Keratinocyte (primary cell): ENCODE data around the gene ADCY5. TPM values are rescaled to one million over a fixed set of nuclear protein-coding genes. Genes with fewer than 3 reads are reported as not detected.

Experiments
- DNase-seq: peaks from one replicate; pipeline ENCODE4 v3.0.0-alpha.2; 2011; ENCODE audit warnings: low read depth, missing footprints, low spot score
- FAIRE-seq: peaks from 2 replicates; lab custom pipeline; 2011; peaks lifted over from hg19 to GRCh38; lab: Jason Lieb, UNC
- H2AFZ ChIP-seq: 2 replicates; pipeline ENCODE4 v1.6.0; 2012; ENCODE audit warnings: low read length, control low read depth, inconsistent platforms; ENCODE audit not compliant: control insufficient read depth
- H3K27ac ChIP-seq: 2 replicates; pipeline ENCODE4 v1.5.1; 2011; ENCODE audit warnings: low read length; ENCODE audit not compliant: control insufficient read depth, insufficient read depth
- H3K27me3 ChIP-seq: 3 replicates; pipeline ENCODE4 v1.6.0; 2011; ENCODE audit warnings: low read length; ENCODE audit not compliant: control insufficient read depth, insufficient read depth; ENCODE audit errors: extremely low read depth
- H3K36me3 ChIP-seq, 2 experiments: 2 replicates in 1 of 2; 3 replicates in 1 of 2; pipeline ENCODE4 v1.5.1; 2011; ENCODE audit warnings: low read length in 2 of 2, mild to moderate bottlenecking in 1 of 2; ENCODE audit not compliant: control insufficient read depth in 2 of 2, insufficient read depth in 2 of 2; ENCODE audit errors: extremely low read depth in 1 of 2
- H3K4me1 ChIP-seq: 3 replicates; pipeline ENCODE4 v1.5.1; 2011; ENCODE audit warnings: low read length; ENCODE audit not compliant: control insufficient read depth, insufficient read depth; ENCODE audit errors: extremely low read depth
- H3K4me2 ChIP-seq: 3 replicates; pipeline ENCODE4 v1.6.0; 2011; ENCODE audit warnings: low read depth, low read length; ENCODE audit not compliant: control insufficient read depth, insufficient read depth; ENCODE audit errors: extremely low read depth
- H3K4me3 ChIP-seq, 3 experiments: fragments of 200-600 bp in 1 of 3; sonication (generic) in 1 of 3; 2 replicates in 2 of 3; 3 replicates in 1 of 3; pipeline ENCODE4 v1.5.1; 2011 to 2016; ENCODE audit warnings: low read length in 3 of 3, mild to moderate bottlenecking in 3 of 3, control low read depth in 2 of 3, inconsistent platforms in 1 of 3, low read depth in 1 of 3, mixed read lengths in 1 of 3, mixed run types in 1 of 3, moderate library complexity in 1 of 3; ENCODE audit not compliant: control insufficient read depth in 2 of 3, insufficient read depth in 2 of 3; ENCODE audit errors: extremely low read depth in 1 of 3
- H3K79me2 ChIP-seq: 2 replicates; pipeline ENCODE4 v1.6.0; 2012; ENCODE audit warnings: low read length; ENCODE audit not compliant: control insufficient read depth, insufficient read depth
- H3K9ac ChIP-seq: 3 replicates; pipeline ENCODE4 v1.6.0; 2011; ENCODE audit warnings: low read length; ENCODE audit not compliant: control insufficient read depth, insufficient read depth; ENCODE audit errors: extremely low read depth
- H3K9me1 ChIP-seq: 3 replicates; pipeline ENCODE4 v1.6.0; 2011; ENCODE audit warnings: low read length; ENCODE audit not compliant: control insufficient read depth, insufficient read depth; ENCODE audit errors: extremely low read depth
- H3K9me3 ChIP-seq: 2 replicates; pipeline ENCODE4 v1.5.1; 2012; ENCODE audit warnings: low read depth, low read length; ENCODE audit not compliant: control insufficient read depth
- H4K20me1 ChIP-seq: 3 replicates; pipeline ENCODE4 v1.6.0; 2011; ENCODE audit warnings: low read length; ENCODE audit not compliant: control insufficient read depth, insufficient read depth; ENCODE audit errors: extremely low read depth
- EZH2 ChIP-seq: IDR thresholded peaks from one replicate; pipeline ENCODE4 v1.6.1; 2012; ENCODE audit warnings: inconsistent platforms, mild to moderate bottlenecking, low read length, moderate library complexity
- dilution Hi-C: fragments of 300-500 bp; cut with MboI; formaldehyde crosslinking; loops from one replicate; pipeline ENCODE4 v1.7.0; 2020; ENCODE audit warnings: low sequenced_read_pairs; ENCODE audit not compliant: extremely low pct_ligation_motif_present
- polyA plus RNA-seq, 5 experiments: library from polyadenylated mRNA; depleted of rRNA in 3 of 5; stranded (reverse) in 3 of 5; stranded (forward) in 1 of 5; unstranded in 1 of 5; fragments of >200 nt; gene quantifications; 1 replicate in 1 of 5; 2 replicates in 3 of 5; 3 replicates in 1 of 5; pipeline versions ENCODE4 v1.2.1 to v1.2.3, GENCODE V29; 2011 to 2012; ENCODE audit warnings: missing spikeins in 2 of 5, low read depth in 1 of 5, low replicate concordance in 1 of 5
- TF ChIP-seq, protein P1 (sequence below), 3 experiments: IDR thresholded peaks in 1 of 3; conservative IDR thresholded peaks in 1 of 3; optimal IDR thresholded peaks in 1 of 3; 2 replicates in 2 of 3; 3 replicates in 1 of 3; pipeline versions ENCODE3 to v1.5.1; 2011; ENCODE audit warnings: low read length in 3 of 3, mild to moderate bottlenecking in 3 of 3, moderate library complexity in 2 of 3, control low read depth in 1 of 3, inconsistent platforms in 1 of 3; ENCODE audit not compliant: insufficient read depth in 2 of 3; ENCODE audit errors: extremely low read depth in 1 of 3

Gene ADCY5
- polyA plus RNA-seq, 1 donor (not counting 4 experiments of a cell fraction or from before 2014, with no cell fraction given), result not detected

DNA sequence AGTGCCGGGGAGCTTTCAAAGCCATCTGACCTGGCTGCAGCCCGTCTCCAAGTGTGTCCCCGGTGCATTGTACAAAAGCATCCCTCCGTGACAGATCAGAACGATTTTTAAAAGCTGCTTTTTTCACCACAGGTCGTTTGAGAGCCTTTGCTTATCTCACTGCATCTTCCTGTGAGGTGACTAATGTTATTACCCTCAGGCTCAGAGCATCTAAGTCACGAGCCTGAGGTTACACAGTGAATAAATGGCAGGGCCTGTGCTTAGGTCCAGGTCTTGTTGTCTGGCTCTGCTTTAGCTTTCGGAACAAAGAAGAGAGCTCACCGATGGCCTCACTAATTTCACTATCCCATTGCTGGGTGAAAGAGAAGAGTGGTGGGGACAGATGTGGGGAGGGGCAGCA lies 163.8 kb downstream of the ADCY5 start:
- H2AFZ ChIP-seq, result no peak overlapping the region
- no peak overlapping the region for H3K27ac ChIP-seq
- H3K9me3 ChIP-seq, result no peaks in the 10 kb centered on the region
- H3K36me3 ChIP-seq, result no peaks in the 10 kb centered on the region
- DNase-seq (no peak), FAIRE-seq (no peak)
- H3K9ac ChIP-seq, result no peak overlapping the region
- TF ChIP-seq, protein P1, sequence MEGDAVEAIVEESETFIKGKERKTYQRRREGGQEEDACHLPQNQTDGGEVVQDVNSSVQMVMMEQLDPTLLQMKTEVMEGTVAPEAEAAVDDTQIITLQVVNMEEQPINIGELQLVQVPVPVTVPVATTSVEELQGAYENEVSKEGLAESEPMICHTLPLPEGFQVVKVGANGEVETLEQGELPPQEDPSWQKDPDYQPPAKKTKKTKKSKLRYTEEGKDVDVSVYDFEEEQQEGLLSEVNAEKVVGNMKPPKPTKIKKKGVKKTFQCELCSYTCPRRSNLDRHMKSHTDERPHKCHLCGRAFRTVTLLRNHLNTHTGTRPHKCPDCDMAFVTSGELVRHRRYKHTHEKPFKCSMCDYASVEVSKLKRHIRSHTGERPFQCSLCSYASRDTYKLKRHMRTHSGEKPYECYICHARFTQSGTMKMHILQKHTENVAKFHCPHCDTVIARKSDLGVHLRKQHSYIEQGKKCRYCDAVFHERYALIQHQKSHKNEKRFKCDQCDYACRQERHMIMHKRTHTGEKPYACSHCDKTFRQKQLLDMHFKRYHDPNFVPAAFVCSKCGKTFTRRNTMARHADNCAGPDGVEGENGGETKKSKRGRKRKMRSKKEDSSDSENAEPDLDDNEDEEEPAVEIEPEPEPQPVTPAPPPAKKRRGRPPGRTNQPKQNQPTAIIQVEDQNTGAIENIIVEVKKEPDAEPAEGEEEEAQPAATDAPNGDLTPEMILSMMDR (optimal IDR thresholded peaks at IDR 0.05 in 1 of 3, IDR thresholded peaks at IDR 0.05 in 1 of 3, conservative IDR thresholded peaks at IDR 0.05 in 1 of 3; ENCODE audit: extremely low read depth in 1 of 3, insufficient read depth in 2 of 3, low read length in 3 of 3), result no peak
- no peak for TF ChIP-seq EZH2
- H3K79me2 ChIP-seq, result no peaks in the 10 kb centered on the region
- dilution Hi-C loops, result no loop called here
- H3K27me3 ChIP-seq, result no peaks in the 10 kb centered on the region
- H4K20me1 ChIP-seq, result no peaks in the 10 kb centered on the region
- no peak overlapping the region for H3K4me2 ChIP-seq
- no peaks in the 10 kb centered on the region for H3K9me1 ChIP-seq
- H3K4me3 ChIP-seq, result no peak overlapping the region
- H3K4me1 ChIP-seq, result no peaks in the 10 kb centered on the region

DNA sequence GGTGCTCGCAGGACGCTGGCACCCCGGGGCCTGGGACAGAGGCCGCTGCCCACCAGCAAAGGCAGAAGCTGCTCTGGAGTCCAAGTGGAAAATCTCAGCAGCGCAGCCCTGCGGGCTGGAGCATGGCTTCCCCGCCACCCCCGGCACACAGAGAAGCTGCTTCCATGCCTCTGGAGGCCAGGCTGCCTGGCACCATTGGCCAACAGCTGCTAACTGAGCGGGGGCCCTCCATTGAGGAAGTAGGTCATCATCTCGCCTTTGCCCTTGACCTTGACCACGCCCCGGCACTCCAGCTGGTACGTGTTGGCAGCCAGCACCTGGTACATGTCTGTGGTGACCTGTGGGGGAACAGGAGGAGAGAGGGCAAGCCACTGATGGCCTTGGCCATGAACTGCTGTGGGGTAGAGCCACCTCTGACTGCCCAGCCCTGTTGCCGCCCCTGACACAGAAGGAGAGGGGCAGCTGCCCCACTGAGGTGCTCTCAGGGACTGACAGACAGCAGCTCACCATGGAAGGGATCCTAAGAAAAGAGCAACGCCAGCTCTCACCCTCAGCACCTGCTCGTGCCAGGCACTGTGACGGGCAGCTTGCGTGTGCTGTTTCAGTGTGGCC lies 164.4 kb downstream of the ADCY5 start:
- Histone ChIP-seq H4K20me1 (no peaks in the 10 kb centered on the region), H3K27me3 (no peaks in the 10 kb centered on the region), H3K9ac (no peak overlapping the region), H3K27ac (no peak overlapping the region), H3K9me1 (no peaks in the 10 kb centered on the region), H3K4me1 (no peaks in the 10 kb centered on the region), H3K36me3 (no peaks in the 10 kb centered on the region), H3K4me2 (no peak overlapping the region), H3K4me3 (no peak overlapping the region), H3K9me3 (no peaks in the 10 kb centered on the region), H3K79me2 (no peaks in the 10 kb centered on the region), H2AFZ (no peak overlapping the region)
- TF ChIP-seq, protein P1 (optimal IDR thresholded peaks at IDR 0.05 in 1 of 3, IDR thresholded peaks at IDR 0.05 in 1 of 3, conservative IDR thresholded peaks at IDR 0.05 in 1 of 3; ENCODE audit: extremely low read depth in 1 of 3, insufficient read depth in 2 of 3, low read length in 3 of 3), result no peak
- TF ChIP-seq EZH2, result no peak
- no peak for FAIRE-seq
- dilution Hi-C loops, result no loop called here
- no peak for DNase-seq
